Measurements from ENCODE around the gene PHLDB2.

Gene PHLDB2

GRCh38 chr3:112001526-112001925 is 142.5 kb downstream of the PHLDB2 start:
- no peak for DNase-seq

DNA sequence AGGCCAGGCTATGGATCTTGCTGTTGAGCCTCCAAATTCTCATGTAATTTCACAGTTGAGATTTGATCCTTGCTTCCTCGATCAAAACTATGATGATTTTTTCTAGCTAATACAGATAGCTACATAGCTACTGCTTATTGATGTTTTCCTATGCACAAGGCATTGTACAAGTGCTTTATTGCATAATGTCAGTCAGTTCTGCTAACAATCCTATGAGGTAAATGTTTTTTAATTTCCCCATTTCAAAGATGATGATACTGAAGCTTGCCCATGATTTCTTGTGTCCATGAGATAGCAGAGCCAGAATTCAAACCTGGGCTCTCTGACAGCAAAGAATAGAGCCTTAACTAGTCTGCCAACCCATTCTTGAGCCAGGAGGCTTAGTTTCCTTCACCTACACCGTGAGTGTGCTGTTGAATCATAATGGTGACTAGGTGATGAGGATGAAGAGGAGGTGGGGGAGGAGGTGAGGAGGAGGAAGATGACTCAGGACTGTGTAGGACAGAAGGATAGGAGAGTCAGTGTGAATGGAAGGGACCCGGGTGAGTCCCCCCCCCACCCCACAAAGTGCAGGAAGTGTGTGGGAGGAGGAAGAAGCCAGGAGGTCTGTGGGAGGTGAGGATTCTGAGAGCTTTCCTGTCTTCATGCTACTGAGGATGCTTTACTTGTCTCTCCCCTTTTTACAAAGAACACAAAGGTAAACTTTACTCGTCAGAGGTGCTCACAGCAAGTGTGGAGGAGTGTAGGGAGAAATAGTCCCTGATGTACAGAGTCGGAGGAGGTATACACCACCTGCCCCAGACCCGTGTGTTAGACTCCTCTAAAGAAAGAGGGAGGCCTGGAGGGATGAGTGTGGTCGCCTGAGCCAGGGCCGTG is 143.3 kb downstream of the PHLDB2 start:
- no peak for DNase-seq

GRCh38 chr3:112003321-112004080 is 144.4 kb downstream of the PHLDB2 start:
- DNase-seq: no peak

DNA sequence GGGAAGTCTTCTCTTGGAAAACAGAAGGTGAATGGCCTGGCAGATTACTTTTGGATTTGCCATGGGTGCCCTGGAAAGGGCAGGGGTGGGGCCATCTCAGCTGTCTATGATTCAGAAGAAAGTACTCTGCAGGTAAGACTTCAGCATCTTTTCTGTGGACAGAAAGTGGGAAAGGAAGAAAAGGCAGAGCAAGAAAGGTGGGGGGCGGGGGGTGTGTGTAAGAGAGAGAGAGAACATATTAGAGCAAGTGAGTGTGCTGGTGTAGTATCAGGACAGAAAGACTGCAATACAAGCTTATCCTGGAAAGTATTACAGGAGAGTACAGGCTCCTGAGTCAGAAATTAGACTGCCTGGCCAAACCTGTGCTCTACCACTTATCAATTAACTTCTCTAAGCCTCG is 145.1 kb downstream of the PHLDB2 start:
- no peak for DNase-seq

DNA sequence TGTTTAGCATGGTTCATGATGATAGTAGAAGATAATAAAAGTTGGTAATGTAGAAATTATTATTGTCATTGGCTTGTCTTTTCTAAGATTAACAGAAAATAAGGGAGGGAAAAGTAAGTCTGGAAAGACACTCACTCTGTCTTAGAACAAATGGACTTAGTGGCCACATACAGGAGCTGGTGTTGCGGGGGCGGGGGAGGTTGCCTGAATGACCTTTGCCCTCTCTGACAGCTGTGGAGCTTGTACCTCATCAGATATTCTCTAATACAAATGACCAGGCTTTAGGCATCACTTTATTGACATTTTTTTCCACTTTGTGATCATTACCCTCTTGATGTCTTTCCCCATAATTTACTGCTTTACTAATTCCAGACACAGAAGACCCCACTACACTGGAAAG is 145.6 kb downstream of the PHLDB2 start:
- DNase-seq: no peak

DNA sequence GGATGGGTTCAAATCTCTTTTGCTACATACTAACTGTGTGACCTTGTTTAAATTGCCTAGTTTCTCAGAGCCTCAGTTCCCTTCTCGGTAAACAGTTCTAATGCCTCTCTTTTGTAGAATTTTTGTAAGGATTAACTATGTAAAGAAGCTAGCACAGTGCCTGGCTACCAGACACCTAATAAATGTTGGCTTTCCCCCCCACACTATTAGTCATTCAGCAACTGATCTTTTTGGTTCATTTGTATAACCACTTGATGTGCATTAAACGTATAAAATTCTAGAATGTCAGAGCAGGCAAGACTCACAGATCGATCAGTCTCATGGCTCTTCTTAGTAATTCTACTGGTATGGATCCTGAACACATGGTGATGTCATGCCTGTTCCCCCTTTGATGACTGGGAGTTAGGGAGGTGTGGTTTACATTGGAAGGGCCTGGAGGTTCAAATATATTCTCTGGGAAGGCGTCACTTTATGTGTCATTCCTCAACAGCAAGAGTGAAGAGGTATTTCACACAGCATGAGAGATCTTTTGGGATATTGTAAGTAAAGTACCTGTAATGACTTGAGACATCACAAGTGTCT is 146.1 kb downstream of the PHLDB2 start:
- DNase-seq: no peak

- DNase-seq: no peak
Observed at GRCh38 chr3:112007633-112008032, 148.6 kb downstream of the PHLDB2 start.

DNA sequence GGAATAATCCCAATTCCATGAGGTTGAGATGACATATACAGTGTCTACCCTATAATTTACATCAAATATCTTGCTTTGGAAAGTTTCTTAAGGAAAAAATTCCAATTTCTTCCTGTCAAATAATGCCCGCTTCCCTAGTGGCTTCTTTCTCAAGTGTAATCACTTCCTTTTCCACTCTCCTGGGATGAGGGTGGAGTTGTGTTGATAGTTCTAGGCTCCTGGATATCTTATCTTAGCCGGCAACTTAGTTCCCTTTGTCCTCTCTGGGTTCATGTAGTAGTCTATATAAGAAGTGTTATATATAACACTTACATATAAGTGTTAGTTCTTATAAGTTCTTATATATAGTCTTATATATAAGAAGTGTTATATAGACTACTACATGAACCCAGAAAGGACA is 150.6 kb downstream of the PHLDB2 start:
- no peak for DNase-seq

- no peak for DNase-seq
Observed at GRCh38 chr3:112010636-112011035, 151.6 kb downstream of the PHLDB2 start.

- no peak for DNase-seq
Observed at GRCh38 chr3:112011376-112011940, 152.4 kb downstream of the PHLDB2 start.

- no peak for DNase-seq
Observed at GRCh38 chr3:112012205-112012992, 153.3 kb downstream of the PHLDB2 start.

GRCh38 chr3:112013058-112013783 is 154.2 kb downstream of the PHLDB2 start:
- peak; percentile 63 for DNase-seq

- DNase-seq: no peak
Observed at GRCh38 chr3:112013784-112014143, 154.7 kb downstream of the PHLDB2 start.

GRCh38 chr3:112017091-112017490 is 158.0 kb downstream of the PHLDB2 start:
- no peak for DNase-seq

DNA sequence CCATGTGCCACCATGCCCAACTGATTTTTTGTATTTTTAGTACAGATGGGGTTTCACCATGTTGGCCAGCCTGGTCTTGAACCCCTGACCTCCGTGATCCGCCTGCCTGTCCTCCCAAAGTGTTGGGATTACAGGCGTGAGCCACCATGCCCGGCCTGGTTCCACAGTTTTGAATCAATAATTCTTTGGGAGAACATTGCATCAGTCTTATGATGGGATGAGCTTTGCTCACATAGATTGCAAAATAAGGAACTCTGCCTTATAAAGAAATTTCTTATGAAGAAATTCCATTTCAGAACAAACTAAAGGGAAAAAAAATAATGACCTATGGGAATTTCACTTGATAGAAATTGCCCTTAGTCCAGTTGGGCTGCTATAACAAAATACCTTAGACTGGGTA is 159.6 kb downstream of the PHLDB2 start:
- no peak for DNase-seq

GRCh38 chr3:112019716-112020115 is 160.7 kb downstream of the PHLDB2 start:
- DNase-seq: no peak

DNA sequence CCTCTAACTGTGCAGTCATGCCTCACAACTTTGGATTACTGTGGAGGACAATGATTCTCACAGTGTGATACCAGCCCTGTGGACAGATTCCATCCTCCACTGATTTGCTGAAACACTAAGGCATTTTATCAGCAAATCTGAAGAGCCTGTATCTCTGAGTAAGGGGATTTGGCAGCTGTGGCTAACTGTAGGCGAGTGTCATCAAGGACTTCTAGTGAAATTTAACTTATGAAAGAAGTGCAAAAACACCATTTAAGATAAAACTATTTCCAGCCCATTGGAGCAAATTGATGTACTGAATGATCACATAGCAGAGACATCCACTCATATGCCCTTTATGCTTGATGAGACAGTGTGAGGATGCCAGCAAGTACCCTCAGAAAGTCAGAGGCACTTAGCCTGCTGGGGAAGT is 161.6 kb downstream of the PHLDB2 start:
- no peak for DNase-seq
